Measurements from ENCODE around the gene TMEM181. TPM values are rescaled to one million over a fixed set of nuclear protein-coding genes. Genes with fewer than 3 reads are reported as not detected.
A peak's percentile ranks its signal among the peaks of the same experiment; 100 is the strongest.

Gene TMEM181
- total and polyA plus RNA-seq, 2 of the 13 experiments (the other 11 are each of a cell fraction or from before 2014, with no cell fraction given) = 59.1 to 108 TPM

DNA sequence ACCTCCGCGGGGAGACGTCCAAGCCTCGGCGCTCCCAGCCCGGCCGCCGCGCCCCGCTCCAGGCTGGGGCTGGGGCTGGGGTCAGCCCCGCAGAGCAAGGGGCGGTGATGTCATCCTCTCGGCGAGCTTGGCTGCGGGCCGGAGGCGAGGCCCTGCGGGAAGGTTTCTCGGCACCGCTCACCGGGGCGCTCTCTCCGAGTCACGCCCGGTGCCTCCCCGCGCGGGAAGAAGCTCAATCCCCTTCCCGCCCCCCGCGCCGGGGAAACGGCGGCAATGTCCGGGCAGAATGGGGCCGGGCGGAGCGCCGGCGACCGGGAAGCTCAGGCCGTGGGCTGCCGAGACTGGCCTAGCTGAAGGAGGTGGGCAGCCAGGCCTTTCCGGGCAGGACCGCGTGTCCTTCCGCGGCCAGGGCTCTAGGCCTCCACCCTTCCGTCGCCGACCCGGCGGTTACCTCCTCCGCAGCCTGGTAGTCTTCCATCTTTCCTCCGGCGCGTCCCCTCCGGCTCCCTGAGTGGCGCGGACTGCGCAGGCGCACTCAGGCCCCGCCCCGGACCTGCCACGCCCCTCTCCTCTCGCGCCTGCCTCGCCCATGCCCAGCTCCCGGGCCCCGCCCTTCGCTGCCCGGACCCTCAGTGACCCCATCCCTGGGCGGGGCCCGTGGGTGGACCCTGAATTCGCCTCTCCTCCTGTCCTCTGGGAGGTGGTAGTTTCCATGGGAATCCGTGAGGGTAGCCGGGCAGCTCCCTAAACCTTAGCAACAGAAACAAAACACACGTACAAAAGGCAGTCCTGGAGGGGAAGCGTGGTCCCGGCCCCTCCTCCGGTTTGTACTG lies 84.6 kb downstream of the TMEM181 start, which contains the start of gene DYNLT1 (continued):
- TF ChIP-seq, protein P1, sequence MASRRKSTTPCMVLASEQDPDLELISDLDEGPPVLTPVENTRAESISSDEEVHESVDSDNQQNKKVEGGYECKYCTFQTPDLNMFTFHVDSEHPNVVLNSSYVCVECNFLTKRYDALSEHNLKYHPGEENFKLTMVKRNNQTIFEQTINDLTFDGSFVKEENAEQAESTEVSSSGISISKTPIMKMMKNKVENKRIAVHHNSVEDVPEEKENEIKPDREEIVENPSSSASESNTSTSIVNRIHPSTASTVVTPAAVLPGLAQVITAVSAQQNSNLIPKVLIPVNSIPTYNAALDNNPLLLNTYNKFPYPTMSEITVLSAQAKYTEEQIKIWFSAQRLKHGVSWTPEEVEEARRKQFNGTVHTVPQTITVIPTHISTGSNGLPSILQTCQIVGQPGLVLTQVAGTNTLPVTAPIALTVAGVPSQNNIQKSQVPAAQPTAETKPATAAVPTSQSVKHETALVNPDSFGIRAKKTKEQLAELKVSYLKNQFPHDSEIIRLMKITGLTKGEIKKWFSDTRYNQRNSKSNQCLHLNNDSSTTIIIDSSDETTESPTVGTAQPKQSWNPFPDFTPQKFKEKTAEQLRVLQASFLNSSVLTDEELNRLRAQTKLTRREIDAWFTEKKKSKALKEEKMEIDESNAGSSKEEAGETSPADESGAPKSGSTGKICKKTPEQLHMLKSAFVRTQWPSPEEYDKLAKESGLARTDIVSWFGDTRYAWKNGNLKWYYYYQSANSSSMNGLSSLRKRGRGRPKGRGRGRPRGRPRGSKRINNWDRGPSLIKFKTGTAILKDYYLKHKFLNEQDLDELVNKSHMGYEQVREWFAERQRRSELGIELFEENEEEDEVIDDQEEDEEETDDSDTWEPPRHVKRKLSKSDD (CRISPR knock-in tag; IDR thresholded peaks at IDR 0.05; ENCODE audit: low read depth) = no peak
- peak; percentile 78 for TF ChIP-seq ZNF607 (CRISPR knock-in tag; IDR thresholded peaks at IDR 0.05; ENCODE audit: borderline replicate concordance)
- peak; percentile 51; the same call in 1 of the 2 replicates for TF ChIP-seq ZNF839 (CRISPR knock-in tag; IDR thresholded peaks at IDR 0.05; ENCODE audit: borderline replicate concordance)
- TF ChIP-seq, protein P2, sequence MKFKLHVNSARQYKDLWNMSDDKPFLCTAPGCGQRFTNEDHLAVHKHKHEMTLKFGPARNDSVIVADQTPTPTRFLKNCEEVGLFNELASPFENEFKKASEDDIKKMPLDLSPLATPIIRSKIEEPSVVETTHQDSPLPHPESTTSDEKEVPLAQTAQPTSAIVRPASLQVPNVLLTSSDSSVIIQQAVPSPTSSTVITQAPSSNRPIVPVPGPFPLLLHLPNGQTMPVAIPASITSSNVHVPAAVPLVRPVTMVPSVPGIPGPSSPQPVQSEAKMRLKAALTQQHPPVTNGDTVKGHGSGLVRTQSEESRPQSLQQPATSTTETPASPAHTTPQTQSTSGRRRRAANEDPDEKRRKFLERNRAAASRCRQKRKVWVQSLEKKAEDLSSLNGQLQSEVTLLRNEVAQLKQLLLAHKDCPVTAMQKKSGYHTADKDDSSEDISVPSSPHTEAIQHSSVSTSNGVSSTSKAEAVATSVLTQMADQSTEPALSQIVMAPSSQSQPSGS (CRISPR knock-in tag; IDR thresholded peaks at IDR 0.05) = peak; percentile 84
- TF ChIP-seq, protein P3, sequence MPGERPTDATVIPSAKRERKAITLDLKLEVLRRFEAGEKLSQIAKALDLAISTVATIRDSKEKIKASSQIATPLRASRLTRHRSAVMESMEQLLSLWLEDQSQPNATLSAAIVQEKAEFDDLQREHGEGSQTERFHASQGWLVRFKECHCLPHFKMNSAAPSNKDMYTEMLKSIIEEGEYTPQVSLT (CRISPR knock-in tag; IDR thresholded peaks at IDR 0.05; ENCODE audit: borderline replicate concordance, low read depth) = no peak
- TF ChIP-seq MEF2D (CRISPR knock-in tag; IDR thresholded peaks at IDR 0.05) = no peak
- no peak for TF ChIP-seq PAWR (CRISPR knock-in tag; IDR thresholded peaks at IDR 0.05; ENCODE audit: borderline replicate concordance)
- no peak; the same call in 1 of the 2 replicates for TF ChIP-seq STAG1 (CRISPR knock-in tag; IDR thresholded peaks at IDR 0.05)
- TF ChIP-seq XRCC5 (optimal IDR thresholded peaks at IDR 0.05; ENCODE audit: low read length) = peak; percentile 58
- TF ChIP-seq, protein P4, sequence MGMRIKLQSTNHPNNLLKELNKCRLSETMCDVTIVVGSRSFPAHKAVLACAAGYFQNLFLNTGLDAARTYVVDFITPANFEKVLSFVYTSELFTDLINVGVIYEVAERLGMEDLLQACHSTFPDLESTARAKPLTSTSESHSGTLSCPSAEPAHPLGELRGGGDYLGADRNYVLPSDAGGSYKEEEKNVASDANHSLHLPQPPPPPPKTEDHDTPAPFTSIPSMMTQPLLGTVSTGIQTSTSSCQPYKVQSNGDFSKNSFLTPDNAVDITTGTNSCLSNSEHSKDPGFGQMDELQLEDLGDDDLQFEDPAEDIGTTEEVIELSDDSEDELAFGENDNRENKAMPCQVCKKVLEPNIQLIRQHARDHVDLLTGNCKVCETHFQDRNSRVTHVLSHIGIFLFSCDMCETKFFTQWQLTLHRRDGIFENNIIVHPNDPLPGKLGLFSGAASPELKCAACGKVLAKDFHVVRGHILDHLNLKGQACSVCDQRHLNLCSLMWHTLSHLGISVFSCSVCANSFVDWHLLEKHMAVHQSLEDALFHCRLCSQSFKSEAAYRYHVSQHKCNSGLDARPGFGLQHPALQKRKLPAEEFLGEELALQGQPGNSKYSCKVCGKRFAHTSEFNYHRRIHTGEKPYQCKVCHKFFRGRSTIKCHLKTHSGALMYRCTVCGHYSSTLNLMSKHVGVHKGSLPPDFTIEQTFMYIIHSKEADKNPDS (CRISPR knock-in tag; IDR thresholded peaks at IDR 0.05) = peak; percentile 92; the same call in 1 of the 2 replicates
- TF ChIP-seq TBX3 (IDR thresholded peaks at IDR 0.05; ENCODE audit: borderline replicate concordance) = 0 out of 2 replicates have a peak, but pooled peaks have one; percentile 48
- no peak for TF ChIP-seq NFRKB (IDR thresholded peaks at IDR 0.05)
- TF ChIP-seq POLR2G (IDR thresholded peaks at IDR 0.05; ENCODE audit: low read depth, low read length) = peak; percentile 95
- peak; percentile 85 for TF ChIP-seq SP4 (CRISPR knock-in tag; IDR thresholded peaks at IDR 0.05)
- peak; percentile 98; the same call in 1 of the 2 replicates for TF ChIP-seq ZNF598 (CRISPR knock-in tag; IDR thresholded peaks at IDR 0.05; ENCODE audit: borderline replicate concordance)
- no peak for TF ChIP-seq ZNF143 (CRISPR knock-in tag; IDR thresholded peaks at IDR 0.05)
- 0 out of 2 replicates have a peak, but pooled peaks have one; percentile 68 for TF ChIP-seq DNMT3B (CRISPR knock-in tag; conservative IDR thresholded peaks at IDR 0.05)
- peak; percentile 28; the same call in 1 of the 2 replicates for TF ChIP-seq ZBTB20 (CRISPR knock-in tag; IDR thresholded peaks at IDR 0.05; ENCODE audit: borderline replicate concordance, low read depth)
- TF ChIP-seq REPIN1 (CRISPR knock-in tag; IDR thresholded peaks at IDR 0.05; ENCODE audit: borderline replicate concordance, low read depth) = peak; percentile 16; the same call in 1 of the 2 replicates
- no peak; the same call in 1 of the 2 replicates for TF ChIP-seq NFYB (CRISPR knock-in tag; IDR thresholded peaks at IDR 0.05)
- peak; percentile 87 for TF ChIP-seq KDM3A (CRISPR knock-in tag; IDR thresholded peaks at IDR 0.05; ENCODE audit: low read depth)
- TF ChIP-seq, protein P5, sequence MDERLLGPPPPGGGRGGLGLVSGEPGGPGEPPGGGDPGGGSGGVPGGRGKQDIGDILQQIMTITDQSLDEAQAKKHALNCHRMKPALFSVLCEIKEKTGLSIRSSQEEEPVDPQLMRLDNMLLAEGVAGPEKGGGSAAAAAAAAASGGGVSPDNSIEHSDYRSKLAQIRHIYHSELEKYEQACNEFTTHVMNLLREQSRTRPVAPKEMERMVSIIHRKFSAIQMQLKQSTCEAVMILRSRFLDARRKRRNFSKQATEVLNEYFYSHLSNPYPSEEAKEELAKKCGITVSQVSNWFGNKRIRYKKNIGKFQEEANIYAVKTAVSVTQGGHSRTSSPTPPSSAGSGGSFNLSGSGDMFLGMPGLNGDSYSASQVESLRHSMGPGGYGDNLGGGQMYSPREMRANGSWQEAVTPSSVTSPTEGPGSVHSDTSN (CRISPR knock-in tag; IDR thresholded peaks at IDR 0.05) = no peak

All from HepG2 (cell line).